IMR-90 (cell line): ENCODE results near the gene CMBL. TPM values are rescaled to one million over a fixed set of nuclear protein-coding genes. Genes with fewer than 3 reads are reported as not detected.

Source experiments
- ATAC-seq: fragments of 200-7000 bp; cut with Tn5 transposase; 2 replicates; pipeline ENCODE4 v1.9.1; 2020; ENCODE audit warnings: low read depth, mild to moderate bottlenecking, moderate library complexity
- BruUV-seq: library from RNA; stranded (reverse); fragments of 400-500 nt; replicated peaks from 2 replicates; lab custom pipeline; 2021; lab: Mats Ljungman, UMichigan
- CTCF ChIA-PET: fragments of 300-600 bp; formaldehyde crosslinking; extraction: SDS; loops from one replicate; lab custom pipeline; 2021; ENCODE audit warnings: antibody characterized with exemption; lab: Yijun Ruan, JAX
- POLR2A ChIA-PET: fragments of 300-600 bp; sonication (Branson Sonifier 250); formaldehyde crosslinking; loops from one replicate; lab custom pipeline; 2022; ENCODE audit warnings: antibody characterized with exemption; ENCODE audit not compliant: unreplicated experiment; lab: Charles Lee
- DNase-seq: peaks from one replicate; pipeline ENCODE4 v3.0.0; 2013
- H2AFZ ChIP-seq: replicated peaks from 2 replicates; pipeline ENCODE3; 2013; ENCODE audit warnings: low read length, mild to moderate bottlenecking; ENCODE audit not compliant: poor library complexity
- H2AK5ac ChIP-seq: 2 replicates; pipeline ENCODE4 v1.6.1; 2013; ENCODE audit warnings: low read depth, low read length, inconsistent platforms
- H2AK9ac ChIP-seq: replicated peaks from 2 replicates; pipeline ENCODE3; 2013; ENCODE audit warnings: mild to moderate bottlenecking, low read depth, low read length, moderate library complexity; ENCODE audit not compliant: poor library complexity
- H2BK120ac ChIP-seq: 2 replicates; pipeline ENCODE4 v1.6.1; 2013; ENCODE audit warnings: low read depth, low read length, inconsistent platforms
- H2BK15ac ChIP-seq: 3 replicates; pipeline ENCODE4 v1.6.1; 2013; ENCODE audit warnings: low read depth, low read length, inconsistent platforms
- H2BK20ac ChIP-seq: 2 replicates; pipeline ENCODE4 v1.6.1; 2013; ENCODE audit warnings: low read depth, mild to moderate bottlenecking, inconsistent platforms, low read length, moderate library complexity
- H2BK5ac ChIP-seq: 2 replicates; pipeline ENCODE4 v1.6.1; 2013; ENCODE audit warnings: mild to moderate bottlenecking, low read depth, low read length, inconsistent platforms; ENCODE audit not compliant: poor library complexity, severe bottlenecking
- H3K14ac ChIP-seq: replicated peaks from 2 replicates; pipeline ENCODE4 v1.6.1; 2013; ENCODE audit warnings: low read depth, low read length, inconsistent platforms
- H3K18ac ChIP-seq: 2 replicates; pipeline ENCODE4 v1.6.1; 2013; ENCODE audit warnings: low read depth, low read length, control low read depth
- H3K23ac ChIP-seq: 2 replicates; pipeline ENCODE4 v1.6.1; 2013; ENCODE audit warnings: low read depth, low read length, inconsistent platforms
- H3K27ac ChIP-seq: 2 replicates; pipeline ENCODE4 v1.5.1; 2013; ENCODE audit warnings: mild to moderate bottlenecking, control low read depth, low read length; ENCODE audit not compliant: insufficient read depth
- H3K27me3 ChIP-seq: 2 replicates; pipeline ENCODE4 v1.6.1; 2013; ENCODE audit warnings: low read length; ENCODE audit not compliant: control insufficient read depth, insufficient read depth
- H3K36me3 ChIP-seq: 2 replicates; pipeline ENCODE4 v1.6.1; 2013; ENCODE audit warnings: low read length, mixed read lengths; ENCODE audit not compliant: control insufficient read depth, insufficient read depth
- H3K4ac ChIP-seq: 2 replicates; pipeline ENCODE4 v1.6.1; 2013; ENCODE audit warnings: low read depth, low read length, inconsistent platforms
- H3K4me1 ChIP-seq: 2 replicates; pipeline ENCODE4 v1.6.1; 2013; ENCODE audit warnings: low read length, mixed read lengths; ENCODE audit not compliant: control insufficient read depth, insufficient read depth
- H3K4me2 ChIP-seq: 2 replicates; pipeline ENCODE4 v1.6.1; 2013; ENCODE audit warnings: low read depth, mild to moderate bottlenecking, control low read depth, low read length, moderate library complexity
- H3K4me3 ChIP-seq: 2 replicates; pipeline ENCODE4 v1.5.1; 2013; ENCODE audit warnings: low read depth, mild to moderate bottlenecking, control low read depth, low read length, moderate library complexity; ENCODE audit not compliant: insufficient read depth
- H3K56ac ChIP-seq: 2 replicates; pipeline ENCODE4 v1.6.1; 2013; ENCODE audit warnings: low read length, inconsistent platforms; ENCODE audit not compliant: insufficient read depth; ENCODE audit errors: extremely low read depth
- H3K79me1 ChIP-seq, 2 experiments: 2 replicates each; pipeline ENCODE4 v1.6.1; 2013; ENCODE audit warnings: low read length in 2 of 2, inconsistent platforms in 1 of 2, low read depth in 1 of 2
- H3K9ac ChIP-seq: 2 replicates; pipeline ENCODE4 v1.6.1; 2013; ENCODE audit warnings: low read depth, low read length, control low read depth
- H3K9me1 ChIP-seq: 2 replicates; pipeline ENCODE4 v1.6.1; 2013; ENCODE audit warnings: low read length, inconsistent platforms; ENCODE audit not compliant: insufficient read depth
- H3K9me3 ChIP-seq: 2 replicates; pipeline ENCODE4 v1.6.1; 2013; ENCODE audit warnings: low read length; ENCODE audit not compliant: control insufficient read depth, insufficient read depth
- H4K20me1 ChIP-seq: 2 replicates; pipeline ENCODE4 v1.6.1; 2013; ENCODE audit warnings: low read length, inconsistent platforms; ENCODE audit not compliant: insufficient read depth
- H4K5ac ChIP-seq: 2 replicates; pipeline ENCODE4 v1.6.1; 2013; ENCODE audit warnings: mild to moderate bottlenecking, low read depth, low read length, control low read depth
- H4K8ac ChIP-seq, 2 experiments: 2 replicates each; pipeline ENCODE4 v1.6.1; 2013; ENCODE audit warnings: low read depth in 2 of 2, low read length in 2 of 2, control low read depth in 1 of 2, inconsistent platforms in 1 of 2
- H4K91ac ChIP-seq: 2 replicates; pipeline ENCODE4 v1.6.1; 2013; ENCODE audit warnings: low read depth, low read length, inconsistent platforms; ENCODE audit not compliant: insufficient read depth
- BHLHE40 ChIP-seq: fragments of 150-350 bp; IDR thresholded peaks from 2 replicates; pipeline ENCODE4 v1.6.1; 2016; ENCODE audit warnings: mild to moderate bottlenecking, low read depth, low read length
- CEBPB ChIP-seq: IDR thresholded peaks from 2 replicates; pipeline ENCODE4 v1.6.1; 2012; ENCODE audit warnings: low read depth, low read length, improper control_type of control experiment
- CHD1 ChIP-seq: IDR thresholded peaks from 2 replicates; pipeline ENCODE4 v1.6.1; 2012; ENCODE audit warnings: low read depth, low read length, improper control_type of control experiment
- CTCF ChIP-seq: conservative IDR thresholded peaks from 2 replicates; pipeline ENCODE4 v1.5.1; 2012; ENCODE audit warnings: mild to moderate bottlenecking, low read depth, low read length, improper control_type of control experiment
- ELK1 ChIP-seq: fragments of 150-350 bp; IDR thresholded peaks from 2 replicates; pipeline ENCODE4 v1.6.1; 2016; ENCODE audit warnings: low read depth, mild to moderate bottlenecking, low read length, moderate library complexity, borderline replicate concordance
- FOS ChIP-seq: fragments of 150-350 bp; IDR thresholded peaks from 2 replicates; pipeline ENCODE4 v1.6.1; 2016; ENCODE audit warnings: low read depth, low read length
- MAFK ChIP-seq: IDR thresholded peaks from 2 replicates; pipeline ENCODE4 v1.6.1; 2012; ENCODE audit warnings: low read depth, low read length, improper control_type of control experiment
- MAZ ChIP-seq: IDR thresholded peaks from 2 replicates; pipeline ENCODE4 v1.6.1; 2012; ENCODE audit warnings: low read depth, mild to moderate bottlenecking, low read length, improper control_type of control experiment, moderate library complexity, borderline replicate concordance
- MXI1 ChIP-seq: IDR thresholded peaks from 2 replicates; pipeline ENCODE4 v1.6.1; 2012; ENCODE audit warnings: low read depth, mild to moderate bottlenecking, low read length, moderate library complexity, borderline replicate concordance
- NFE2L2 ChIP-seq: fragments of 150-350 bp; IDR thresholded peaks from 2 replicates; pipeline ENCODE4 v1.6.1; 2016; ENCODE audit warnings: low read depth, mild to moderate bottlenecking, low read length
- POLR2A ChIP-seq: IDR thresholded peaks from 2 replicates; pipeline ENCODE4 v1.6.1; 2012; ENCODE audit warnings: mild to moderate bottlenecking, low read depth, low read length
- RAD21 ChIP-seq: IDR thresholded peaks from 2 replicates; pipeline ENCODE4 v1.6.1; 2012; ENCODE audit warnings: low read length, improper control_type of control experiment
- RCOR1 ChIP-seq: IDR thresholded peaks from 2 replicates; pipeline ENCODE4 v1.6.1; 2012; ENCODE audit warnings: mild to moderate bottlenecking, low read length, improper control_type of control experiment; ENCODE audit not compliant: insufficient replicate concordance
- RFX5 ChIP-seq: IDR thresholded peaks from 2 replicates; pipeline ENCODE4 v1.8.0; 2012; ENCODE audit warnings: low read depth, mild to moderate bottlenecking, low read length, moderate library complexity
- SMC3 ChIP-seq: fragments of 150-350 bp; IDR thresholded peaks from 2 replicates; pipeline ENCODE4 v1.6.1; 2016; ENCODE audit warnings: low read depth, mild to moderate bottlenecking, antibody characterized with exemption, low read length, moderate library complexity
- USF2 ChIP-seq: fragments of 150-350 bp; IDR thresholded peaks from 2 replicates; pipeline ENCODE4 v1.6.1; 2017; ENCODE audit warnings: mild to moderate bottlenecking, antibody characterized with exemption, low read length, low read depth
- WGBS, 2 experiments: methylation state at CpG; one replicate each; pipeline versions ENCODE4 v1.1.5 to v1.1.7; 2013; ENCODE audit warnings: missing lambda C conversion rate in 2 of 2; ENCODE audit not compliant: insufficient read length in 1 of 2; ENCODE audit errors: extremely low coverage in 2 of 2; 5-methylcytosine and 5-hydroxymethylcytosine counted together
- dilution Hi-C: fragments of 300-500 bp; cut with HindIII; formaldehyde crosslinking; loops from one replicate; pipeline ENCODE4 v1.14.3; 2018; ENCODE audit warnings: low sequenced_read_pairs; ENCODE audit not compliant: unreplicated experiment
- in situ Hi-C: fragments of 300-500 bp; cut with MboI; formaldehyde crosslinking; loops from 3 replicates; pipeline ENCODE4 v1.14.3; 2019; ENCODE audit warnings: low sequenced_read_pairs, inconsistent platforms, mixed read lengths
- intact Hi-C: fragments of 100-400 bp; cut with micrococcal nuclease; formaldehyde crosslinking; loops from 2 replicates; pipeline ENCODE4 v1.10.0; 2022
- polyA plus RNA-seq, 3 experiments: library from polyadenylated mRNA; depleted of rRNA; stranded (reverse); fragments of >200 nt; gene quantifications; 2 replicates each; pipeline ENCODE4 v1.2.3, GENCODE V29; 2012; ENCODE audit warnings: low replicate concordance in 1 of 3
- total RNA-seq: library from RNA; depleted of rRNA; stranded (reverse); fragments of >200 nt; gene quantifications from 2 replicates; pipeline ENCODE4 v1.2.3, GENCODE V29; 2012

The CMBL gene
- total and polyA plus RNA-seq, 2 of the 4 experiments (the other 2 are of a cell fraction), result 5.0 to 26.3 TPM

- 94% methylated on average over 3 of the region's 5 CpGs; no CpG with 5 or more reads in 1 of the 2 experiments for WGBS, 2 experiments
- TF ChIP-seq RFX5 (no peak), BHLHE40 (no peak), USF2 (no peak), NFE2L2 (no peak), CHD1 (no peak), RCOR1 (no peak), MAZ (no peak), FOS (no peak), MXI1 (no peak), ELK1 (no peak), RAD21 (no peak), SMC3 (no peak), POLR2A (no peak), CEBPB (no peak), MAFK (no peak), CTCF (no peak)
- Histone ChIP-seq H4K20me1 (no peaks in the 10 kb centered on the region), H3K4me3 (no peak overlapping the region), H3K56ac (no peak overlapping the region), H3K4me1 (peaks cover 4% of the 10 kb centered on the region; the same call in 1 of the 2 replicates), H2BK15ac (no peak overlapping the region), H3K4ac (no peak overlapping the region), H4K91ac (no peak overlapping the region), H3K23ac (no peak overlapping the region), H3K14ac (no peak overlapping the region), H2AK5ac (no peak overlapping the region), H2BK20ac (no peak overlapping the region), H2BK5ac (no peak overlapping the region), H3K27ac (no peak overlapping the region), H3K27me3 (no peaks in the 10 kb centered on the region), H4K5ac (no peak overlapping the region), H2AFZ (peak overlapping the region; percentile 33), H3K4me2 (no peak overlapping the region), H4K8ac (no peak overlapping the region), H3K9me1 (0 out of 2 replicates have a peak, but pooled peaks cover 6% of the 10 kb centered on the region), H3K9me3 (no peaks in the 10 kb centered on the region), H3K9ac (no peak overlapping the region), H2BK120ac (no peak overlapping the region), H3K36me3 (peaks cover 2% of the 10 kb centered on the region; the same call in 1 of the 2 replicates), H3K18ac (no peak overlapping the region), H2AK9ac (peak overlapping the region; percentile 37), H3K79me1 (peaks cover 0 to 15% of the 10 kb centered on the region in 2 experiments; a peak in 1 of 4 replicates)
- POLR2A ChIA-PET, result no interaction called here
- intact Hi-C loops (no loop called here), dilution Hi-C loops (no loop called here), in situ Hi-C loops (no loop called here)
- no peak for DNase-seq
- CTCF ChIA-PET, result no interaction called here
- no TSS peak for BruUV-seq
- no peak for ATAC-seq
Measured at GRCh38 chr5:10304932-10305331, 2.8 kb downstream of the CMBL start.
